D721Med (cell line): Measurements from ENCODE around the gene ATF7.
"Not testable (repeated sequence)": the region's sequence is repeated elsewhere in the genome, so short reads cannot be mapped to it uniquely, and the experiment has no call there.

Experiments used
- DNase-seq: peaks from one replicate; pipeline ENCODE4 v3.0.0; 2011; ENCODE audit warnings: low spot score; ENCODE audit not compliant: insufficient read length
- FAIRE-seq: peaks from 2 replicates; lab custom pipeline; 2011; peaks lifted over from hg19 to GRCh38; lab: Jason Lieb, UNC
- TF ChIP-seq, protein P1 (sequence below): IDR thresholded peaks from 2 replicates; pipeline ENCODE4 v1.5.1; 2012; ENCODE audit warnings: mild to moderate bottlenecking, control low read depth; ENCODE audit not compliant: insufficient read depth; ENCODE audit errors: missing control alignments

Gene ATF7

DNA sequence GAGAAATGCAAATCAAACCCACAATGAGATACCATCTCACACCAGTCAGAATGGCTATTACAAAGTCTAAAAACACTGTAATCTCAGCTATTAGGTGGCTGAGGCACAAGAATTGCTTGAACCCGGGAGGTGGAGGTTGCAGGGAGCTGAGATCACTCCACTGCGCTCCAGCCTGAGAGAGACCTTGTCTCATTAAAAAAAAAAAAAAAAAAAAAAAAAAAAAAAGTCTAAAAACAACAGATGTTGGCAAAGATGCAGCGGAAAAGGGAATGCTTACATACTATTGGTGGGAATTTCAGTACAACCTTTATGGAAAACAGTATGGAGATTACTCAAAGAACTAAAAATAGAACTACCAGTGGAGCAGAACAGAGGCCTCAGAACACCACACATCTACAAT, 19.0 kb upstream of the ATF7 start:
- no peak for DNase-seq

DNA sequence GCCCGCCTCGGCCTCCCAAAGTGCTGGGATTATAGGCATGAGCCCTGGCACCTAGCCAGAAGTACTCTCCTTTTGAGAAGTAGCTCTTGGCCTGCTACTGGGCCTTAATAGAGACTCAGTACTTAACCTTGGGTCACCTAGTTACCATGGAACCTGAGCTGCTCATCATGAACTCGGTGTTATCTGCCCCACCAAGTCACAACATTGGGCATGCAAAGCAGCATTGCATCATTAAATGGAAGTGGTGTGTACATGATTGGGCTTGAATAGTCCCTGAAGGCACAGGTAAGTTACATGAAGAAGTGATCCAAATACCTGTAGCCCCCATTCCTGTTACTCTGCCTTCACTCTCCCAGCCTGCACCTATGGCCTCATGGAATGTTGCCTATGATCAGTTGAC, 18.0 kb upstream of the ATF7 start:
- DNase-seq (no peak), FAIRE-seq (no peak)
- TF ChIP-seq, protein P1, sequence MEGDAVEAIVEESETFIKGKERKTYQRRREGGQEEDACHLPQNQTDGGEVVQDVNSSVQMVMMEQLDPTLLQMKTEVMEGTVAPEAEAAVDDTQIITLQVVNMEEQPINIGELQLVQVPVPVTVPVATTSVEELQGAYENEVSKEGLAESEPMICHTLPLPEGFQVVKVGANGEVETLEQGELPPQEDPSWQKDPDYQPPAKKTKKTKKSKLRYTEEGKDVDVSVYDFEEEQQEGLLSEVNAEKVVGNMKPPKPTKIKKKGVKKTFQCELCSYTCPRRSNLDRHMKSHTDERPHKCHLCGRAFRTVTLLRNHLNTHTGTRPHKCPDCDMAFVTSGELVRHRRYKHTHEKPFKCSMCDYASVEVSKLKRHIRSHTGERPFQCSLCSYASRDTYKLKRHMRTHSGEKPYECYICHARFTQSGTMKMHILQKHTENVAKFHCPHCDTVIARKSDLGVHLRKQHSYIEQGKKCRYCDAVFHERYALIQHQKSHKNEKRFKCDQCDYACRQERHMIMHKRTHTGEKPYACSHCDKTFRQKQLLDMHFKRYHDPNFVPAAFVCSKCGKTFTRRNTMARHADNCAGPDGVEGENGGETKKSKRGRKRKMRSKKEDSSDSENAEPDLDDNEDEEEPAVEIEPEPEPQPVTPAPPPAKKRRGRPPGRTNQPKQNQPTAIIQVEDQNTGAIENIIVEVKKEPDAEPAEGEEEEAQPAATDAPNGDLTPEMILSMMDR: no peak

More for the DNA sequence above, 19.0 kb upstream of the ATF7 start:
- no peak for FAIRE-seq
- TF ChIP-seq, protein P1: no peak

DNA sequence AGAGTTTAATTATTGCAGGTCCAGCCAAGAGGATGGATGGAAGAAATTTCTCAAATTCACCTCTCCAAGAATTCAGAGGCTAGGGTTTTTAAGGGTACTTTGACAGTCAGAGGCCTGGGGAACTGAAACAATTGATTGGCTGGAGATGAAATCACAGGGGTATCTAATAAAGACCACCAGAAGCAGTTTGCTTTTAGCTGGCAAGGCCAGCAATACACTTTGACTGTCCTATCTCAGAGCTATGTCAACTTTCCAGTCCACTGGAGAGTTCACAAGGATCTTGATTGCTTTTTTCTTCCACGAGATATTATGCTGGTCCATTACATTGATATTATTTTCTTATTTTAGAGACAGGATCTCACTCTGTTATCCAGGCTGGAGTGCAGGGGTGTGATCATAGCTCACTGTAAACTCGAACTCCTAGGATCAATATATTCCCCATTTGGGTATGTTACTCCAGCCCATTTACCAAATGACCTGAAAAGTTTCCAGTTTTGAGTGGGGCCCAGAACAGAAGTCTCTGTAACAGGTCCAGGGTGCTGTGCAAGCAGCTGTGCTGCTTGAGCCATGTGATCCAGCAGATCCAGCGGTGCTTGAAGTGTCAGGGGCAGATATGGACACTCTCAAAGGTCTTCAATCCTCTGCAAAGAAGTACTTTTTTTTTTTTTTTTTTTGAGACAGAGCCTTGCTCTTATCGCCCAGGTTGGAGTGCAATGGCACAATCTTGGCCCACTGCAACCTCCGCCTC, 17.2 kb upstream of the ATF7 start:
- DNase-seq (no peak), FAIRE-seq (no peak)
- TF ChIP-seq, protein P1: no peak

DNA sequence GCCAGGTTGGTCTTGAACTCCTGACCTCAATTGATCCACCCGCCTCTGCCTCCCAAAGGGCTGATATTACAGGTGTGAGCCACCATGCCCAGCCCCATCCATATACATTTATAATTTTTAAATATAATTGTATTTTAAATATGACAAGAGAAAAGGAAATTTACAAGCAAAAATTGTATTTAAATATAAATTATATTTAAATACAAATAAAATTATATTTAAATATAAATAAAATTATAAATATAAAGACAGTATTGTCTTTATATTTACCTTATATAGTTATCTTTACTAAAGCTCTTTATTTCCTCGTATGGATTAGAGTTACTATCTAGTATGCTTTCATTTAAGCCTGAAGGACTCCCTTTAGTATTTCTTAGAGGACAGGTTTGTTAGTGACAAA, 11.9 kb upstream of the ATF7 start:
- TF ChIP-seq, protein P1: no peak
- DNase-seq (no peak), FAIRE-seq (no peak)

DNA sequence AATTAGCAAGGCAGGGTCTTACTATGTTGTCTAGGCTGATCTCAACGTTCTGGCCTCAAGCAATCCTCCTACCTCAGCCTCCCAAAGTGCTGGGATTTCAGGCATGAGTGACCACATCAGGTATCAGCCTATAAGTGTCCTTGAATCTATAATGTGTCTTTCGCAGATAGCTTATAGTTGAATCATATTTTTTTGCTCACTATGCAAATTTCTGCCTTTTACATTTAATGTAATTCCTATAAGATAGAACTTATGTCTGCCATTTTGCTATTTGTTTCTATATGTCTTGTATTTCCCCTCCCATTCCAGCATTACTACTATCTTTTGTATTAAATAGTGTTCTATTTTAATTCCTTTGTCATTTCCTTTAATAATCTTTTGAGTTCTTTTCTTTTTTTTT, 10.5 kb upstream of the ATF7 start:
- DNase-seq (no peak), FAIRE-seq (no peak)
- TF ChIP-seq, protein P1: no peak

DNA sequence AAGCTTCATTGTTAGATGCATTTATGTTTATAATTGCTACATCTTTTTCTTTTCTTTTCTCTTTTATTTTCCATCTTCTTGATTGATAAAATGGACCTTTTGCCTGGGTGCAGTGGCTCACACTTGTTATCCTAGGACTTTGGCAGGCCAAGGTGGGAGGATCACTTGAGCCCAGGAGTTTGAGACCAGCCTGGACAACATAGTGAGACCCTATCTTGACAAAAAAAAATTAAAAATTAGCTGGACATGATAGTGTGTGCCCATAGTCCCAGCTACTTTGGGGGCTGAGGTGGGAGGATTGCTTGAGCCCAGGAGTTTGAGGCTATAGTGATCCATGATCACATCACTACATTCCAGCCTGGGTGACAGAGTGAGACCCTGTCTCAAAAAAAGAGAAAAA, 9.5 kb upstream of the ATF7 start:
- FAIRE-seq, DNase-seq: not testable (repeated sequence)

DNA sequence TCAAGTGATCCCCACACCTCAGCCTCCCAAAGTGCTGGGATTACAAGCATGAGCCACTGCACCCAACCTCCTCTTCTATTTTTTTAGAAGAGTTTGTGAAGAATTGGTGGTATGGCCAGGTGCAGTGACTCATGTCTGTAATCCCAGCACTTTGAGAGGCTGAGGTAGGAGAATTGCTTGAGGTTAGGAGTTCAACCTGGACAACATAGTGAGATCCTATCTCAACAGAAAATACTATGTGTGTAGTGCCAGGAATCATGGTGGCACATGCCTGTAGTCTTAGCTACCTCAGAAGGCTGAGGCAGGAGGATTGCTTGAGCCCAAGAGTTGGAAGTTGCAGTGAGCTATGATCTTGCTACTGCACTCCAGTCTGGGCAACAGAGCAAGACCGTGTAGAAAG, 5.5 kb upstream of the ATF7 start:
- TF ChIP-seq, protein P1: no peak
- FAIRE-seq (no peak), DNase-seq (no peak)

DNA sequence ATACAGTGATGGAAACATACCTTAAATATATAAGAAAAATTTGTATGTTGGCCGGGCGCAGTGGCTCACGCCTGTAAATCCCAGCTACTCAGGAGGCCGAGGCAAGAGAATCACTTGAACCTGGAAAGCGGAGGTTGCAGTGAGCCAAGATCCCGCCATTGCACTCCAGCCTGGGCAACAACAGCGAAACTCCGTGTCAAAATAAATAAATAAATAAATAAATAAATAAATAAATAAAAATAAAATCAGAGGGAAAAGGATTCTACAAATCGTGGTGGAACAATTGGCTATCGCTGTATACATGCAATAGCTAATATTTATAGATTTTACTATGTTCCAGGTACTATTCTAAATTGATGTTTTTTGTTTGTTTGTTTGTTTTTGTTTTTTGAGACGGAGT, 1.7 kb upstream of the ATF7 start:
- TF ChIP-seq, protein P1: no peak
- DNase-seq (no peak), FAIRE-seq (no peak)
